22Rv1 (cell line): ENCODE measurements around the gene GMDS.

Experiments used
- H3K27ac ChIP-seq: fragments of 450-650 bp; 2 replicates; pipeline ENCODE4 v1.5.1; 2017
- ZFX ChIP-seq: fragments of 450-650 bp; IDR thresholded peaks from 2 replicates; pipeline ENCODE4 v1.6.1; 2017; ENCODE audit warnings: antibody characterized with exemption, borderline replicate concordance
- TF ChIP-seq, protein P1 (sequence below): fragments of 450-650 bp; IDR thresholded peaks from 2 replicates; pipeline ENCODE4 v1.5.1; 2017; ENCODE audit warnings: mild to moderate bottlenecking

GMDS gene

DNA sequence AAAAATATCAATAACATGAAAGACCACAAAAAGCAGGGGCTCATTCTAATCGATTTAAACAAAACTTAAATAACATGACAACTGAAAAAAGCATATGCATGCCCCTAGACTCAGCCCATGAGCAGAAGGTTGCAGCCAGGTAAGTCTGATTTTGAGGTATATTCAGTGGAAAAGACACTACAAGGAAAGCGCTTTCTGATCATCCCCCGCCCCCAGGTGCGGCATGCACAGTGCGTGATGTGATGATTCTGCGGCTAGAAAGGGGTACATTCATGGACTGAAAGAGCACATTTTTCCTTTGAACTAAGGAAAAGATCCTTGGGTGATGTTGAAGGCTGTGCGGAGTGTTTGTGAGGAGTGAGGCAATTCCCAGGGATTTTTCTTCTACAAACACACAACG lies 652.6 kb downstream of the GMDS start:
- TF ChIP-seq, protein P1, sequence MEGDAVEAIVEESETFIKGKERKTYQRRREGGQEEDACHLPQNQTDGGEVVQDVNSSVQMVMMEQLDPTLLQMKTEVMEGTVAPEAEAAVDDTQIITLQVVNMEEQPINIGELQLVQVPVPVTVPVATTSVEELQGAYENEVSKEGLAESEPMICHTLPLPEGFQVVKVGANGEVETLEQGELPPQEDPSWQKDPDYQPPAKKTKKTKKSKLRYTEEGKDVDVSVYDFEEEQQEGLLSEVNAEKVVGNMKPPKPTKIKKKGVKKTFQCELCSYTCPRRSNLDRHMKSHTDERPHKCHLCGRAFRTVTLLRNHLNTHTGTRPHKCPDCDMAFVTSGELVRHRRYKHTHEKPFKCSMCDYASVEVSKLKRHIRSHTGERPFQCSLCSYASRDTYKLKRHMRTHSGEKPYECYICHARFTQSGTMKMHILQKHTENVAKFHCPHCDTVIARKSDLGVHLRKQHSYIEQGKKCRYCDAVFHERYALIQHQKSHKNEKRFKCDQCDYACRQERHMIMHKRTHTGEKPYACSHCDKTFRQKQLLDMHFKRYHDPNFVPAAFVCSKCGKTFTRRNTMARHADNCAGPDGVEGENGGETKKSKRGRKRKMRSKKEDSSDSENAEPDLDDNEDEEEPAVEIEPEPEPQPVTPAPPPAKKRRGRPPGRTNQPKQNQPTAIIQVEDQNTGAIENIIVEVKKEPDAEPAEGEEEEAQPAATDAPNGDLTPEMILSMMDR = no peak
- TF ChIP-seq ZFX = no peak
- H3K27ac ChIP-seq = no peak overlapping the region

DNA sequence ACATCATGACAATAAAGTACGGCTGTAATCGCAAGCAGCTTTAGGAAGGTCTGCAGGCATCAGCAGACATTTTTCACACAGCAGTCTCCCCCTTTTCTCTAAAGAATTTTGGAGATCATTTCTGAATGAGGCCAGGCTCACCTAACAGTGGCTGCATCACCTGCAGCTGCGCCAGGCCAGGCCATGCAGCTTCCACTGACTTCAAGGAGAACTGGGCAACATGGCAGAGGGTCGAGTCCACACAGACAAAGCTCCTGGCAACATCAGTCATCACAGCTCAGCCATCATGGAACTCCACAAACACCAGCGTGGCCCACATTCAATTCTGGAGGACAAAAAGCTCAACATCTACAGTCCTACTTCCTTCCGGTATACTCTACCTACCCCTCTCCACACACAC lies 653.5 kb downstream of the GMDS start:
- TF ChIP-seq ZFX = no peak
- TF ChIP-seq, protein P1 = no peak
- no peak overlapping the region for H3K27ac ChIP-seq

DNA sequence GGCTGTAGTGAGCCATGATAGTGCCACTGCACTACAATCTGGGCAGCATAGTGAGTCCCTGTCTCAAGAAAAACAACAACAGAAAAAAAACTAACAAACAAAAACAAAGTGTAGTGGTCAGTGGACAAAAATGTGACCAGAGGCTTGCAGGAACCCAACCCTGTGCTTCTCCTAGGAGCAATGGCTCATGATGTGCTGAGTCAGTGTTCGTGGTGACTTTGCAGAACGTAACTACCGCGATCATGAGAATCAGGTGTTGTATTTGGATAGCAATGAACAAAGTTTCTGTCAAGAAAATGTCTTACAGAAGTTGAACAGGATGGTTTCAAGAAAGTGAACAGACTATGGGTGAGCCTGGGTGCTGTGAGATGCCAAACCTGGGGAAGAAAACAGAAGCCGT lies 654.2 kb downstream of the GMDS start:
- no peak overlapping the region for H3K27ac ChIP-seq
- TF ChIP-seq, protein P1 = no peak
- TF ChIP-seq ZFX = no peak

DNA sequence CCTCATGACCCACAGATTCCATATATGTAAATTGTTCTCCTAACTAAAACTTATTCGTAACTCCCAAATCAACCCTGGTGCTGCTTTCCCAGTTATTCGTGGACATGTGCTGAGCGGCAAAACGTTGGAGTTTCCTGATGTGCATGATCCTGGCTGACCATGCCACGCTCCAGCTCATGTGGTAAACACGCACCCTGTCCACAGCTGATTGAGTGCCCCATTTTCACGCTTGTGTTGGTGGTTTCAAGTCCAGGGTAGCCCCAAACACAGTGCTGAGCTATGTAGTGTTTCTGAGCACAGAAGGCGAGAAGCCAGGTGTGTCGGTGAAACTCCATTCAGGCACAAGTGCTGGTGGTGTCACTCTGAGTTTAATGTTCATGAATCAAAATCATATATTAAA lies 654.8 kb downstream of the GMDS start:
- TF ChIP-seq, protein P1 = no peak
- no peak for TF ChIP-seq ZFX
- H3K27ac ChIP-seq = no peak overlapping the region

DNA sequence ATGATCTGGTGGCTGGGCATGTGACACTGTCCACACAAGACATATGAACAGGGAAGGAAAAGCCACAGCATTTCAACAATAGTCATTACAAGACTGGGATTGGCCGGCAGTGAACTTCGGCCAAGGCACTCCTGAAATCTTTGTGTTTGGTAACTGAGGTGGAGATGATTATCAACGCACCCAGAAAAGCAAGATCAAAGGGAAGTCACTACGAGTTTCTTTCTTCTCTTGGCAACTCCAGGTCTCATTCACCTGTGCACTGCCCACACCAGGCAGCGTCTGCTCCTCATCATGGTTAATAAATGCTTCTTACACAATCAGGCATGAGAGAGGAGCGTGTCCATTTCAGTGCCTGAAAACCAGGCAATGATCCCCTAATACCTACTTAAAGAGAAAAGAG lies 656.2 kb downstream of the GMDS start:
- no peak overlapping the region for H3K27ac ChIP-seq
- TF ChIP-seq, protein P1 = no peak
- TF ChIP-seq ZFX = no peak

DNA sequence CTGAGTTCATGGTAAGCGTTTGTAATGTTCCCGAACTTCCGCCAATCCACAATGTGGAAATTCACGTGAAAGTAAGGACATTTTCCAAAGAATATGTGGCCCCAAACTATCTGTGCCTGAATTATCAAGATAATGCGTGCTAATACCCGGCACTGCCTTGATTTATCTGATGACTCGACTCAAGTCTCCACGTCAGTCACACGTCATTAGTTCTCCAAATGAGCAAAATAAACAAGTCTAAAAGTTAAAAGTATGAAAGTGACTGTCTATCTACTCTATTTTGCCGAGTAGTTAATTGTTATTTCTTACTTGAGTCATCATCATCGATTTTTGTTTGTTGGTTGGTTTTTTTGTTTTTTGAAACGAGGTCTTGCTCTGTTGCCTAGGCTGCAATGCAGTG lies 657.4 kb downstream of the GMDS start:
- TF ChIP-seq, protein P1 = no peak
- TF ChIP-seq ZFX = no peak
- H3K27ac ChIP-seq = no peak overlapping the region

DNA sequence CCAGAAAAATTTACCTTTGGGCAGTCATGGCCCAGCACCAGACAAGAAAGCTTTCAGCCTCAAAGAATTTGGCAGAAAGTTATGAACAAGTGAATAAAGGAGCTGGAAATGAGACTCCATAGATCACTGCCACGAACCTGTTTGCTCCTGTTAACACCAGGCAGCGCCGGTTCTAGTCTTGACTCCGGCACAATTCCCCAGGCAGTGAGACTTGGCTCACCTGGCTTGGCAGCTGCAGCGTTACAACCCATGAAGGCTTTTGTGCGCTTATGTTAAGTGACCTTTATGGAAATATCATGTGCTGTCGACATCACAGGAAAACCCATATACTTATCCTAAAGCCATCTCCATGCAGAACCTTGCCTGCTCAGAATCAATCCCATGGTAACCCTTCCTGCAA lies 657.9 kb downstream of the GMDS start:
- TF ChIP-seq, protein P1 = no peak
- TF ChIP-seq ZFX = no peak
- H3K27ac ChIP-seq = no peak overlapping the region
